Stimulated activated CD4-positive, alpha-beta T cell treated with anti-CD3 and anti-CD28 coated beads, Interleukin-2, amount 100 ng/mL, for 4 hours (primary cell): ENCODE data around the gene CDK5RAP3.
A peak's percentile ranks its signal among the peaks of the same experiment; 100 is the strongest.
"Not testable (repeated sequence)": the region's sequence is repeated elsewhere in the genome, so short reads cannot be mapped to it uniquely, and the experiment has no call there.

Experiments
- DNase-seq: peaks from one replicate; pipeline ENCODE4 v3.0.0-alpha.2; 2020; ENCODE audit warnings: low read depth

Gene CDK5RAP3

GRCh38 chr17:47975823-47976205 is 4.9 kb downstream of the CDK5RAP3 start:
- DNase-seq: no peak

DNA sequence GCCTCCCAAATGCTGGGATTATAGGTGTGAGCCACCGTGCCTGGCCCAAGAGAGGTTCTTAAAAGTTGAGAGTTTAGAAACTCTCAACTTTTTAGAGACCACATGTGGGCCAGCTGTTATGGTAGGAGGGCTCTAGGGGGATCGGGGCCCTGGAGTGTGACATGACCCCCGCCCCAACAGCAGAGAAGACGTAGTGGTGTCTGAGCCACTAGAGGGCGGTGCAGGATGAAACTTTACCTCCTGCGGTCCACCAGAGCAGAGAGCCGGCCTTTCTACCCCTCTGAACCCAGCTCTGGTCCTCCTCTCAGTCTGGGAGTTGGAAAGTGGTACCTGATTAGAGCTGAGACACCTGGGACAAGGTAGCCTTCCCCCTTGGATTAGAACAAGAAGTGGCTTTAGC is 7.4 kb downstream of the CDK5RAP3 start:
- DNase-seq: peak; percentile 24

GRCh38 chr17:47980541-47980940 is 9.6 kb downstream of the CDK5RAP3 start:
- DNase-seq: no peak

- DNase-seq: no peak
These were observed 10.5 kb downstream of the CDK5RAP3 start for GRCh38 chr17:47981462-47981861.

DNA sequence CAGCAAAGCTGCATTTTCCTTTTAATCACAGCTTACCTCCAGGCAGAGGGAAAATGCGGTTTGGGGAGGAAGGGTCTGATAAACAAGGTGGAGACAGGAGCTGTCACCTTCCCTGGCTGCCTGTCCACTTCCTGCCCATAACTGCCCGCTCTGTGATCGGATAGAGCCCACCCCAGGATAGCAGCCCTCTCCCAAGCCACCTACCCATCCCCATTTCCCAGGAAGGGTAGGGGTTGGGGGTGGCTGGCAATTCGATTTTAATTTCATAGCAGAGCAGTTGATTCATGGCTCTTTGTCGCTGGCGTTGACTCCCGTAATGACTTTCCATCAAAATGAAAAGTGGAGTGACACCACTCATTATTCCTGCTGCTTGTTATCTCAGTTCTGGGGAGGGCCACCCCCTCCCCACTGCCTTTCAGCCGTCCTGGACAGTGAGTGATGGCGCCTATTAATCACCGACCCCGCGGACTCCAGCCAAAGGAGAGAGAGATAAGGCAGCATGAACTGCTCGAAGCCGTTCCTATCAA is 11.2 kb downstream of the CDK5RAP3 start:
- no peak for DNase-seq

DNA sequence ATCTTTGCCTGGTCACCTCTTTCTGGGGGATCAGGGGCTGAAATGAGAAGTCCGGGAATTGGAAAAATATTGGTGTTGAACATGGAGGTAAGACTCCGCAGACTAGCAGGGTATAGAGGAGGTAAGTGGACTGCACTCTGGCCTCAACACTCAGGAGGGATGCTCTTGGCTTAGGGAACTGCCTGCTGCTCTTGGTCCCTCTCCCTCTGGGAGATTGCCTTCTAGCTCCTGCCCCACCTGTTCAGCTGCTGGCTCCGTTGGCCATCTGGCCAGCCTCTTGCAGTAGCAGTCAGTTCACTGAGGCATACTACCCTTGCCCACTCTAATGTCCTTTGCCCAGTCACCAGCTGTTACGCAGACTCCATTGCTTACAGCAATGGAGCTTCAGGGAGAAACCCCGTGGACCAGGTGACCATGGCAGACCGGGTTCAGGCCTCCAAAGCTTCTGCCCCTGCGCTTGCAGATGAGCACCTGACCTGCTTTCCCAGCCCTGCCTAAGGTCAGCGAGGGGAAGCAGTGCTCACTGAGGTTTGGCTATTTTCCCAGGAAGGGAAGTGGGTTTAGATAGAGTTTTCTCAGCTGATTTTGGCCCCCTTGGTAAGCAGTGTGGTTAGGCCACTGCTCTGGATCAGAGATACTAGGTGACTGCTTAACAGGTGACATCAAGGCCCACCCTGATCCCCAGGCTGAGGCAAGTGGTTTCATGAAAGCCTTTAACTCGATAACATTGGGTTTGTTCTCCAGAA is 11.9 kb downstream of the CDK5RAP3 start:
- DNase-seq: no peak

DNA sequence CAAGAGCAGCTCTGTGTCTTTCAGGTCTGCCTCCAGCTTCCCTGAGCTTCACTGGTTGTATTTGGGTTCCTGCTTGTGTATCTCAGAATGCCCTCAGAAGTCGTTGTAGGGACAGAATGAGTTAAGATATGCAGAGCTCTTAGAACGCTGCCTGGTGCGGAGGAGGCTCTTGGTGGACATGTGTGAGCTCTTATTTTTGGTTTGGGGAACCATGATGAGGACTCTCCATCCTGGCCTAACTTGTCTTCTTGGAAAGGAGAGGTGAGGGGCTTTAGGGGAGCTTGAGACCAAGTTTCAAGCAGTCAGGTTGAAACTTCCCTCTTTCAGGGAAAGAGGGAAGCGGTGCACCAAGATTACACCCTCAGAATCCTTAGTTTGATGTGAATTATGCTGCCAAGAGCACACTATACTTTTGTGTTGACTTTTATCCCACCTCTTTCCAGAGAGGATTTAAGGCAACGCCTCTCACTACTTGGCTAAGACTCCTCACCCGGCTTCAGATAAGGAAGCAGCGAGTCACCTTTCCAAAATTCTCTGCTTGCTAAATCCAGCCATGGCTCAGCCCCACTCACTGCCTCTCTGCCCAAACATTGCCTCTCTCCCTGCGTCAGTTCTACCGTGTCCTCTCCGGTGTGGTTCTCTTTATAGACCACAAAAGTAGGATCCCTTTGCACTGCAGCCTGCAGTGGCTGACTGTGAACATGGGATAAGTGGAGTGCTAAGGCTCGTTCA is 12.7 kb downstream of the CDK5RAP3 start:
- no peak for DNase-seq

DNA sequence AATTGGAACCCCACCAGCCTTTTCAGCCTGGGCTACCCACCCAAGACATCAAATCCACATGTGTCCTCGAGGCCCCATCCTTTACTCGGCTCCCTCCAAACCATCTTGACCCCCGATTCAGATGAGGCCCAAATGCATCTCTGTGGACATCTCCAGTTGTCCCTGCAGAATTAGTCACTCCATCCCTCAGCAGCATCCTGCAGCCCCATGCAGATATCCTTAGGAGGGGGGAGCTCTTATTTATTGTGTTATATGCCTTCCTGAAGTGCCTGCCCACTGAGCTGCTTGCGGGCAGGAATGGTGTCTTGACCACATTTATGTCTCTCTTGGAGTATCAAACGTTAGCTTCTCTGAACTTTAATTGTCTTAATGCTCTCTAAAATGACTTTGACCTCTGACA is 15.6 kb downstream of the CDK5RAP3 start:
- DNase-seq: no peak

GRCh38 chr17:47987240-47987835 is 16.4 kb downstream of the CDK5RAP3 start:
- no peak for DNase-seq

- not testable (repeated sequence) for DNase-seq
These were observed 17.5 kb downstream of the CDK5RAP3 start for GRCh38 chr17:47988445-47988844.

DNA sequence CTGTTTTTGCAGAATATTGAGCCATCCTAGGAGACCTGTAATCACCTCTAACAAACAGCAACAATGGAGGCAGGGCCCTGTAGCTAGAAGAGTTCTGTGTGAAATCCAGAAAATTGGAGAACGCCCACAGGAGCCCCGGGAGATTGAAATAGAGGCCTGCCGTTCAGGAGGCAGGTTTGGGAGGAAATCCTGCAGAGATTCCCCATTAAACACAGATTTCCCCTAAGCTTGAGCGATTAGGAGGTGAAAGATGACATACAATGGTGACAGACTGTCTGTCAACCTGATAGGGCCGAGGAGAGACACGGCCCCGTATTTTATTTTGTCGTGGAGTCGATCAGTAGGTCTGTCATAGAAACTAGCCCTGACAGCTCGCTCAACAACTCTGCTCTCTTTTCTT is 18.2 kb downstream of the CDK5RAP3 start:
- no peak for DNase-seq

- no peak for DNase-seq
These were observed 18.8 kb downstream of the CDK5RAP3 start for GRCh38 chr17:47989700-47990099.

GRCh38 chr17:47990962-47991731 is 20.2 kb downstream of the CDK5RAP3 start:
- no peak for DNase-seq

GRCh38 chr17:47992216-47992615 is 21.3 kb downstream of the CDK5RAP3 start:
- no peak for DNase-seq

GRCh38 chr17:47993031-47993564 is 22.2 kb downstream of the CDK5RAP3 start:
- DNase-seq: no peak

DNA sequence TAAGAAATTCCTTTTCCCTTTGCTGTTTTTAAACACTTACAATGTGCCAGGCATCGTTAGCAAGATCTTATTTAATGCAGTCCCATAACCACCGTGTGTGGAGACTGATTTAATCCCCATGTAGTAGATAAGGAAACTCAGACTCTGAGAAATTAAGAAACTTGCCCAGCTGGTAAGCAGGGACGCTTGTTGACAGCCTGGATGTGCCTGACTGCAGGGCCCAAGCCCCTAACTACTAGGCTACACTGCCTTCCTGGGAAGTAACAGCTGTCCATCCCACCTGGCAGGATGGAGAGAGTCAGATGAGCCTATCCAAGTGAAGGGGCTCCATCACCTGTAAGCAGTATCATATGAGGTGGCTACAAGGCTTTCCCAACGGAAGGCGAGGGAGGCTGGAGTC is 23.1 kb downstream of the CDK5RAP3 start:
- DNase-seq: no peak

GRCh38 chr17:47994724-47995123 is 23.8 kb downstream of the CDK5RAP3 start:
- no peak for DNase-seq

DNA sequence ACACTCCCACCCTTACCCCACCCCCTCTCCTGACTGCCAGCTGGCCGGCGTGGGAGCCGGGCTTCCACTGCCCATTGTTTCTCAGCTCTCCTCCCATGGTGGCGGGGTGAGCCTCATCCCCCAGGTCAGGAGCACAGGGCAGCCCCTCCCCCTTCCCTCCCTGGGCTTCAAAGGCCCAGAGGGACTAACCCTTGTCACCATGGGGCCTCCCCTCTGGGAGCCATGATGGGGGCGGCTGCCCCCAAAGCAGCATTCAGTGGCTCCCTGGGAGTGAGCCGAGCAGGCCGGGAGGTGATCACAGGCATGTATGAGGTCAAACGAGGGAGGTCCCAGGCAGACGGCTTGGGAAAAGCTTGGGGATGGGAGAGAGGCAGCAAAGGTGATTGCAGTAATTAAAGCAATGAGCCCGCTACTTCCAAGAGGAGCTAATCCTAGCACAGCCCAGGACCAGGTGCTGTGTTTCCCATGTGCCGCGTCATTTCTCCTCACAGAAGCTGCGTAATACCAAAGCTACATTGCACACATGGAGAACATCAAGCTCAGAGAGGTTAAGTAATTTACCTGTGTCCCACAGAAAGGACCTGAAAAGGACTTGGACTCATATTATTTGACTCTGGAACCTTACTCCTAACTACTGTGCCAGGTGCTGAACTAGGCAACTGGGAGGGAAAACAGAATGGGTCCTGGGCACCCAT is 24.5 kb downstream of the CDK5RAP3 start:
- DNase-seq: no peak

DNA sequence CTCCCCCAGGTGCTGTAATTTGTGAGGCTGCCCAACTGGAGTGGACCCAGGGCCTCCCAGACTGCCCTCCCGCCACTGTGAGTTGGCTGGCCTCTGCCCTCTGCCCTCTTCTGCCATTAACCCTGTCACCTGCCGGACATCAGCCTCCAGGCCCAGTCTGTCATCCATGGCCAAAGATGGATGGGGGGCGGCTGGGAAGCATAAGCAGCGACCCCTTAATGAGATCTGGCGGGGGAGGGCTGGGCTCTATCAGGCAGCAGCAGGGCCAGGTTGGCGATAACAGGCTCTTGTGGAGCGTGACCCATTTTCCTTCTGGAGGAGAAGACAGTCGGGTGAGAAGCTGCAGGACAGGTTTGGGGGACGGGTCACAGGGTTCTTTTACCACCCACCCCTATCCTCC is 25.3 kb downstream of the CDK5RAP3 start:
- no peak for DNase-seq

- no peak for DNase-seq
These were observed 26.7 kb downstream of the CDK5RAP3 start for GRCh38 chr17:47997586-47997985.

DNA sequence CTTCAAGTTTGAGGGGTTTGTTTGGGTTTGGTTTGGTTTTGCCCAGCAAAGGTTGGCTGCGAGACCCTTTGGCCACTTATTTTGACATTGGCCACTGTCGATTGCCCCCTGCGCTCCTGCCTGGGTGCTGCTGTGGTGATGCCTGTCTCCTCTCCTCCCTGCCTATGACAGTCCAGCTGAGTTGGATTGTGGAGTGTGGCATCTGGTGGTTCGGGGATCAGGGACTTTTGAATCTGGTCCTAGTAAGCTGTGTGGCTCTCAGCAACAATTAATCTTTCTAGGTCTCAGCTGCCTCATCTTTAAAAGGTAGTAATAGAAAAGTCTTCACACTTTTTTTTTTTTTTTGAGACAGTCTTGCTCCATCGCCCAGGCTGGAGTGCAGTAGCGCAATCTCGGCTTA is 27.1 kb downstream of the CDK5RAP3 start:
- DNase-seq: no peak
